Astrocyte (in vitro differentiated cells and primary cell): ENCODE data around the gene KCP.

Source experiments
- CTCF ChIP-seq: IDR thresholded peaks from 2 replicates; pipeline ENCODE4 v1.5.1; 2011; ENCODE audit warnings: low read depth, mild to moderate bottlenecking, inconsistent platforms, low read length, moderate library complexity; ENCODE audit not compliant: insufficient read depth
- EZH2 ChIP-seq: IDR thresholded peaks from 2 replicates; pipeline ENCODE4 v1.6.1; 2012; ENCODE audit warnings: mild to moderate bottlenecking, low read length, inconsistent platforms; ENCODE audit not compliant: insufficient read depth

DNA sequence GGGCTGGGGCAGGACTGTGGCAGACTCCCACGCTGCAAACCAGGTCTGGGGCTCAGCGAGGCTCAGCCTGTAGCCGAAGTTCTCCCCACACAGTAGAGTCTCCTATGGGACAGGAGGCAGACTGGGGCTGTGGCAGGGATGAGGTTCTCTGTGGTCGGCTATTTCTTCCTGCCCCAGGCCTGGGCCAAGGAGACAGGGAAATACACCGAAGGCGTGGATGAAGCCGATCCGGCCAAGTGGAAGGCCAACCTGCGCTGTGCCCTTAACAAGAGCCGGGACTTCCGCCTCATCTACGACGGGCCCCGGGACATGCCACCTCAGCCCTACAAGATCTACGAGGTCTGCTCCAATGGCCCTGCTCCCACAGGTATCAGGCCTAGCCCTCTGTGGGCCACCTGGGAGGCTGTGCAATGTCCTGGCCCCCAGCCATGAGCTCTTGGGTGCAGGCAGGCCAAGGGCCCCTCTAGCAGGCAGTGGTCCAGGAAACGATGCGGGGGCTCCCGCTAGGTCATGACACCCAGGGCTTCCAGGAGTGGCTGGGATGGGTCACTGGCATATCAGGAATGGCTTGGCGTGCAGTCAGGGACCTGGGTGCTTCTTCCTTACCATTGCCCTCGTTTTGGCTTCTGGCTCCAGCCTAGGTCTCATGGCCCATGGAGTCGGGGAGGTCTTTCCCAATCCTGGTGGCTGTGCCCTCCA is 35.3 kb upstream of the KCP start:
- TF ChIP-seq EZH2 (no peak), CTCF (no peak)
